ENCODE results near the gene CARD19. TPM values are rescaled to one million over a fixed set of nuclear protein-coding genes. Genes with fewer than 3 reads are reported as not detected.

The CARD19 gene
- total and polyA plus RNA-seq, 2 donors (not counting 1 experiment from before 2014, with no cell fraction given), result 31.9 to 63.4 TPM

DNA sequence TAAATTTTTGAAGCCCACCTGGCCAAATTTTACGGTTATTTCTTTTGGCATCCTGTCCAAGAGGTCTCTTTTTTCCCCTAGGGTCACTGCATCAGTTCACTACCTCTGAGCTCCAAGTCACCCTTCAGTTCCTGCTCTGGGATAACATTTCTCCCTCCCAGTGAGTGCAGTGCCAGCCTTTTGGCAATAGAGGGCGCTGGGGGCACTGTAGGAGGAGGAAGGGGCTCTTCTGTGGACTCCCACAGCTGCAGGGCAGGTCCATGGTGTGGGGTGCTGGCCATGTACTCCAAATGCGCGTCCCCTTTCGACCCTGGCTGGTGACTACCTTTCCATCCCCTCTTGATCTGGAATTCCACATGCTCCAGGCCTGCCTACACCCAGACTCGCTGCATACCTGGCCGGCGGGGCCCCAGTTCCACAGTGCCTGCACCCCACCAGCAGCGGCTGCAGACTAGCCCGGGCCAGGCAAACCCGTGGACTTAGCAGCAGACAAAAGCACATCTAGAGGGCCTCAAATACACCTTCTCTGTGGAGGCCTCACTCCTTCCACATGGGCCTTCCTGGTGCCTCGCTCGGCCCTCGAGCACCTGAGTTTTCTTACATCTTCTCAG lies 58.4 kb downstream of the CARD19 start:
- Mint-ChIP-seq H3K4me1 (no peaks in the 10 kb centered on the region), H3K27ac (no peak overlapping the region), H3K27me3 (no peaks in the 10 kb centered on the region), H3K4me3 (no peak overlapping the region), H3K9me3 (ENCODE audit: insufficient read depth) (no peaks in the 10 kb centered on the region)
- H3K9me3 ChIP-seq (ENCODE audit: control extremely low read depth in 1 of 3, control insufficient read depth in 2 of 3, insufficient read depth in 1 of 3, low read length in 2 of 3), result peaks cover 0 to 5% (median 0%) of the 10 kb centered on the region in 3 donors
- no peak overlapping the region for H3K4me2 ChIP-seq (replicated peaks; ENCODE audit: low read depth, low read length, poor library complexity, severe bottlenecking)
- ATAC-seq (ENCODE audit: low read depth), result peak; percentile 31
- no peaks in the 10 kb centered on the region for H3K27me3 ChIP-seq (replicated peaks in 1 of 4; ENCODE audit: control extremely low read depth in 1 of 4, control insufficient read depth in 3 of 4, insufficient read depth in 4 of 4, low read length in 3 of 4)
- no peaks in the 10 kb centered on the region for H3K79me2 ChIP-seq (ENCODE audit: control insufficient read depth, insufficient read depth, low read length)
- no peaks in the 10 kb centered on the region for H4K20me1 ChIP-seq (ENCODE audit: control insufficient read depth, insufficient read depth, low read length, poor library complexity, severe bottlenecking)
- CTCF ChIA-PET, result interaction anchor here (1.3 to 2.2 kb wide), 3 partner anchors 10 to 148 kb away, joined by 4 to 10 read pairs (median 5); no protein-coding TSS in a partner anchor
- peak; percentile 44 for DNase-seq
- H3K9ac ChIP-seq (ENCODE audit: low read length), result no peak overlapping the region
- WGBS (ENCODE audit: insufficient coverage), result 96% methylated on average over 12 of the region's 14 CpGs
- POLR2A ChIA-PET, result no interaction called here
- intact Hi-C loops (cut with micrococcal nuclease), result no loop called here
- no peak for TF ChIP-seq EZH2 (IDR thresholded peaks at IDR 0.05; ENCODE audit: borderline replicate concordance, insufficient read depth, low read depth, low read length, poor library complexity, severe bottlenecking)
- TF ChIP-seq, protein P1, sequence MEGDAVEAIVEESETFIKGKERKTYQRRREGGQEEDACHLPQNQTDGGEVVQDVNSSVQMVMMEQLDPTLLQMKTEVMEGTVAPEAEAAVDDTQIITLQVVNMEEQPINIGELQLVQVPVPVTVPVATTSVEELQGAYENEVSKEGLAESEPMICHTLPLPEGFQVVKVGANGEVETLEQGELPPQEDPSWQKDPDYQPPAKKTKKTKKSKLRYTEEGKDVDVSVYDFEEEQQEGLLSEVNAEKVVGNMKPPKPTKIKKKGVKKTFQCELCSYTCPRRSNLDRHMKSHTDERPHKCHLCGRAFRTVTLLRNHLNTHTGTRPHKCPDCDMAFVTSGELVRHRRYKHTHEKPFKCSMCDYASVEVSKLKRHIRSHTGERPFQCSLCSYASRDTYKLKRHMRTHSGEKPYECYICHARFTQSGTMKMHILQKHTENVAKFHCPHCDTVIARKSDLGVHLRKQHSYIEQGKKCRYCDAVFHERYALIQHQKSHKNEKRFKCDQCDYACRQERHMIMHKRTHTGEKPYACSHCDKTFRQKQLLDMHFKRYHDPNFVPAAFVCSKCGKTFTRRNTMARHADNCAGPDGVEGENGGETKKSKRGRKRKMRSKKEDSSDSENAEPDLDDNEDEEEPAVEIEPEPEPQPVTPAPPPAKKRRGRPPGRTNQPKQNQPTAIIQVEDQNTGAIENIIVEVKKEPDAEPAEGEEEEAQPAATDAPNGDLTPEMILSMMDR (IDR thresholded peaks at IDR 0.05), result peak; percentile 65
- no peak overlapping the region for H2AFZ ChIP-seq (ENCODE audit: insufficient read depth, low read depth, low read length, poor library complexity, severe bottlenecking)
- no peak overlapping the region for H3K4me3 ChIP-seq (ENCODE audit: control extremely low read depth in 1 of 5, extremely low read depth in 1 of 5, insufficient read depth in 1 of 5, low read depth in 2 of 5, low read length in 4 of 5)
- no peaks in the 10 kb centered on the region for H3K4me1 ChIP-seq (ENCODE audit: control insufficient read depth in 2 of 2, insufficient read depth in 2 of 2, low read length in 2 of 2)
- no peaks in the 10 kb centered on the region for H3K36me3 ChIP-seq (replicated peaks in 1 of 2; ENCODE audit: control extremely low read depth in 1 of 2, control insufficient read depth in 1 of 2, extremely low read depth in 1 of 2, insufficient read depth in 2 of 2, low read length in 1 of 2)
- H3K27ac ChIP-seq (ENCODE audit: low read length in 2 of 2), result no peak overlapping the region

DNA sequence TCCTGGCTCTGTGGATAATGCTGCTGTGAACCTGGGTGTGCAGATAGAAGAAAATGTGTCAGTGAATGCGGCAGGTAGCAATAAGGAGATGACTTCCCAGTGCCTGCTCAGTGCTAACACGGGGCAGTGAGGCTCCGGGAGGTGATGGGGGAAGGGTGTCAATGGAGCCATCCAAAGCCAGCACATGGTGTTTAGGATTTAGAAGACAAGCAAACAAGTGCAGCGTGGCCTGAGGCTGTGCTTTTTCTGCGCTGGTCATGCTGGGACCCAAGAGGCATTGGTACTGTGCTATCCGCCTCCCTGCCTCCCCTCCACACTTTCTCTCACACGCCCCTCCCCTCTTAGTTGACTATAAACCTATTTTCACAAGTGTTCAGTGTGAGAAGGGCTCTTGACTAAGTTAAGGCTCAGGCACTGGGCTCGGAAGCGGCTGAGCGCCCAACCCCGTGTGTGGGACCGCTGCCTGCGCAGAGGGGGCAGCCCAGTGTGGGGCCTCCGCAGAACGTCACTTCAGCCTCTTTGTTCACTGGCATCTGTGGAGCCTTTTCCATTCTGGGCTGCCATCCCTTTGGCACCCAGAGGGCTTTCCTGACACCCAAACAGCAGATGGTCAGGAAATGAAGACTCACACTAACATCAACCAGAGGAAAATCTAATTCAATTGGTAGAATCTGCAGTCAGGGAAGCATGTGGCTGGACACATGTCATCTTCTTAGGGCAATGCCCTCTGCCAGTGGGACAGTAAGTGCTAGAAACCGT lies 59.9 kb downstream of the CARD19 start:
- no peak for TF ChIP-seq EZH2 (IDR thresholded peaks at IDR 0.05; ENCODE audit: borderline replicate concordance, insufficient read depth, low read depth, low read length, poor library complexity, severe bottlenecking)
- TF ChIP-seq, protein P1 (IDR thresholded peaks at IDR 0.05), result no peak
- no peak overlapping the region for H3K9ac ChIP-seq (ENCODE audit: low read length)
- no peaks in the 10 kb centered on the region for H3K79me2 ChIP-seq (ENCODE audit: control insufficient read depth, insufficient read depth, low read length)
- Mint-ChIP-seq H3K4me1 (peaks cover 4% of the 10 kb centered on the region), H3K27ac (no peak overlapping the region), H3K4me3 (no peak overlapping the region), H3K9me3 (ENCODE audit: insufficient read depth) (no peaks in the 10 kb centered on the region), H3K27me3 (no peaks in the 10 kb centered on the region)
- peaks cover 0 to 5% (median 0%) of the 10 kb centered on the region in 3 donors for H3K9me3 ChIP-seq (ENCODE audit: control extremely low read depth in 1 of 3, control insufficient read depth in 2 of 3, insufficient read depth in 1 of 3, low read length in 2 of 3)
- ChIA-PET CTCF (interaction anchor here (3.5 kb wide), 1 partner anchor 147 kb away, joined by 20 read pairs; no protein-coding TSS in a partner anchor), POLR2A (no interaction called here)
- no peaks in the 10 kb centered on the region for H3K36me3 ChIP-seq (replicated peaks in 1 of 2; ENCODE audit: control extremely low read depth in 1 of 2, control insufficient read depth in 1 of 2, extremely low read depth in 1 of 2, insufficient read depth in 2 of 2, low read length in 1 of 2)
- H2AFZ ChIP-seq (ENCODE audit: insufficient read depth, low read depth, low read length, poor library complexity, severe bottlenecking), result no peak overlapping the region
- peaks cover 0 to 3% (median 0%) of the 10 kb centered on the region in 4 experiments for H3K27me3 ChIP-seq (replicated peaks in 1 of 4; ENCODE audit: control extremely low read depth in 1 of 4, control insufficient read depth in 3 of 4, insufficient read depth in 4 of 4, low read length in 3 of 4)
- H3K27ac ChIP-seq (ENCODE audit: low read length in 2 of 2), result no peak overlapping the region
- H3K4me2 ChIP-seq (replicated peaks; ENCODE audit: low read depth, low read length, poor library complexity, severe bottlenecking), result no peak overlapping the region
- H3K4me3 ChIP-seq (ENCODE audit: control extremely low read depth in 1 of 5, extremely low read depth in 1 of 5, insufficient read depth in 1 of 5, low read depth in 2 of 5, low read length in 4 of 5), result no peak overlapping the region
- 92% methylated on average over 12 of the region's 16 CpGs for WGBS (ENCODE audit: insufficient coverage)
- intact Hi-C loops (cut with micrococcal nuclease), result no loop called here
- peaks cover 4 to 6% of the 10 kb centered on the region in 2 donors for H3K4me1 ChIP-seq (ENCODE audit: control insufficient read depth in 2 of 2, insufficient read depth in 2 of 2, low read length in 2 of 2)
- DNase-seq, result no peak
- no peaks in the 10 kb centered on the region for H4K20me1 ChIP-seq (ENCODE audit: control insufficient read depth, insufficient read depth, low read length, poor library complexity, severe bottlenecking)
- ATAC-seq (ENCODE audit: low read depth), result no peak
